Heart right ventricle (tissue), 16 donors: Measurements from ENCODE around the gene RAD51C. TPM values are rescaled to one million over a fixed set of nuclear protein-coding genes. Genes with fewer than 3 reads are reported as not detected.
"Not testable (repeated sequence)": the region's sequence is repeated elsewhere in the genome, so short reads cannot be mapped to it uniquely, and the experiment has no call there.

Experiments used
- ATAC-seq, 8 donors: fragments of 200-7000 bp; cut with Tn5 transposase; one replicate each; pipeline ENCODE4 v1.9.1; 2020; ENCODE audit warnings: mild to moderate bottlenecking in 8 of 8, moderate library complexity in 8 of 8, moderate number of reproducible peaks in 1 of 8
- DNase-seq, 2 donors: peaks; one replicate each; pipeline ENCODE4 v3.0.0-alpha.2; 2020
- H3K27ac ChIP-seq, 10 donors: fragments of 200-600 bp; sonication (generic) in 2 of 10; one replicate each; pipeline versions ENCODE4 v1.5.0 to v1.8.0; 2020 to 2022; ENCODE audit warnings: mild to moderate bottlenecking in 3 of 10
- H3K27me3 ChIP-seq, 7 donors: fragments of 200-600 bp; one replicate each; pipeline ENCODE4 v1.8.0; 2021 to 2022; ENCODE audit warnings: mild to moderate bottlenecking in 2 of 7
- H3K36me3 ChIP-seq, 9 donors: fragments of 200-600 bp; sonication (generic) in 1 of 9; one replicate each; pipeline versions ENCODE4 v1.5.0 to v1.8.0; 2020 to 2022; ENCODE audit warnings: mild to moderate bottlenecking in 2 of 9
- H3K4me1 ChIP-seq, 9 donors: fragments of 200-600 bp; sonication (generic) in 1 of 9; one replicate each; pipeline versions ENCODE4 v1.5.0 to v1.8.0; 2020 to 2022; ENCODE audit warnings: mild to moderate bottlenecking in 4 of 9
- H3K4me3 ChIP-seq, 10 donors: fragments of 200-600 bp; sonication (generic) in 2 of 10; one replicate each; pipeline versions ENCODE4 v1.5.0 to v1.8.0; 2020 to 2022; ENCODE audit warnings: mild to moderate bottlenecking in 7 of 10, moderate library complexity in 2 of 10
- H3K9me3 ChIP-seq, 11 donors: fragments of 200-600 bp in 10 of 11; sonication (generic) in 2 of 11; one replicate each; pipeline versions ENCODE4 v1.5.0 to v1.8.0; 2013 to 2022; ENCODE audit warnings: mild to moderate bottlenecking in 2 of 11, control low read depth in 1 of 11, moderate library complexity in 1 of 11
- WGBS, 2 donors: extraction: QIAGEN DNeasy Blood & Tissue Kit; methylation state at CpG; one replicate each; pipeline ENCODE4 v1.1.7; 2013; ENCODE audit warnings: inconsistent platforms in 1 of 2; 5-methylcytosine and 5-hydroxymethylcytosine counted together
- intact Hi-C, 10 donors: fragments of 100-400 bp; cut with DNase I; formaldehyde crosslinking; loops; one replicate each; pipeline versions ENCODE4 v1.11.1 to v1.14.2; 2022
- polyA plus RNA-seq, 2 donors: library from polyadenylated mRNA; stranded (reverse); fragments of 200-250 nt; gene quantifications; one replicate each; pipeline ENCODE4 v1.2.3, GENCODE V29; 2013
- total RNA-seq, 10 donors: library from RNA; stranded (reverse); fragmentation: NEBNext Ultra II Directional in 3 of 10; extraction: Animal tissue kit (Norgen Biotek cat#: 25700) in 3 of 10; gene quantifications; one replicate each; pipeline versions ENCODE4 v1.2.1 to v1.2.4, GENCODE V29; 2021 to 2023
- TF ChIP-seq, protein P1 (sequence below), 9 donors: fragments of 200-600 bp; sonication (generic) in 2 of 9; IDR thresholded peaks; one replicate each; pipeline versions ENCODE4 v1.5.0 to v1.8.0; 2021 to 2022; ENCODE audit warnings: antibody characterized with exemption in 9 of 9, mild to moderate bottlenecking in 5 of 9, moderate library complexity in 1 of 9
- donor health status: Arrhythmogenic right ventricular cardiomyopathy.
- donor health status: ischemic (EF 13 %, LVEDD 7.1; RV severe dilation, severe dysfunction).
- donor health status: healthy with polysubstance abuse.
- donor health status: DM: no; HTN: yes; CAD: no.
- donor health status: DM: no; HTN: no; CAD: no.
- donor health status: ischemic (EF 25% LVEDD 6.9; RV normal size, moderate dysfunction).
- donor health status: ischemic (EF 25% LVEDD 5.7; RV mildly dilated, moderate dysfunction).
- donor health status: healthy.
- donor health status: DM: yes; HTN: yes; CAD: no.
- donor health status: Ischemic cardiomyopathy.
- donor health status: ischemic (EF 35%, LVEDD 5.7; RV mildly dilated, moderate dysfunction).
- donor health status: nonischemic (EF 11% LVEDD 7.7; RV severe dilation, severe dysfunction).
- donor health status: DM: yes; HTN: yes; CAD: no.
- donor health status: PGD.
- donor health status: ischemic (EF 29% LVEDD 5.4; RV normal size, mild dysfunction).
- donor health status: nonischemic (EF 23%, LVEDD 6.1; RV moderate dilation, normal function).

The RAD51C gene
- total and polyA plus RNA-seq, 12 donors = 19.4 to 40.7 (median 36.2) TPM

DNA sequence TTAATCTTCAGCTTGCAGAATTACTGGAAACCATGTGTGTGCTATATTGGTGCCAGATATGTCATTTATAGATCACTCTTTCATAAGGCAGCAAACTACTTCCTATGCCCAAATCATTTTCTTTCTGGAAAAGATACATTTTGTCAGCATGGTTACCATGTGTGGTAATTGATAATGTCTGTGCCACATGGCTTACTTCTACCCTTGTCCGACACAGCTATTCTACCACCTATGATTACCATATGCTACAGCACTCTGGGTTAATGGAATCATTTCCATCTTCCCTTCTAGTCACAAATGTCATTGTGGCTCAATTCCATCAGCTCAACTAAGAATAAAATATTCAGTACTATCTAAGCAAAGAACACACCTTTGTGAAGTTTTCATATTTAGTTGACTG, 55.3 kb downstream of the RAD51C start:
- no peak overlapping the region for H3K4me3 ChIP-seq
- H3K27ac ChIP-seq = no peak overlapping the region
- 93 to 94% methylated on average over 1 of the region's 1 CpG for WGBS, 2 donors
- intact Hi-C loops = no loop called here
- H3K27me3 ChIP-seq = peaks cover 0 to 2% (median 0%) of the 10 kb centered on the region in 7 donors
- ATAC-seq (no peak), DNase-seq (no peak)
- no peaks in the 10 kb centered on the region for H3K9me3 ChIP-seq
- no peaks in the 10 kb centered on the region for H3K36me3 ChIP-seq
- TF ChIP-seq, protein P1, sequence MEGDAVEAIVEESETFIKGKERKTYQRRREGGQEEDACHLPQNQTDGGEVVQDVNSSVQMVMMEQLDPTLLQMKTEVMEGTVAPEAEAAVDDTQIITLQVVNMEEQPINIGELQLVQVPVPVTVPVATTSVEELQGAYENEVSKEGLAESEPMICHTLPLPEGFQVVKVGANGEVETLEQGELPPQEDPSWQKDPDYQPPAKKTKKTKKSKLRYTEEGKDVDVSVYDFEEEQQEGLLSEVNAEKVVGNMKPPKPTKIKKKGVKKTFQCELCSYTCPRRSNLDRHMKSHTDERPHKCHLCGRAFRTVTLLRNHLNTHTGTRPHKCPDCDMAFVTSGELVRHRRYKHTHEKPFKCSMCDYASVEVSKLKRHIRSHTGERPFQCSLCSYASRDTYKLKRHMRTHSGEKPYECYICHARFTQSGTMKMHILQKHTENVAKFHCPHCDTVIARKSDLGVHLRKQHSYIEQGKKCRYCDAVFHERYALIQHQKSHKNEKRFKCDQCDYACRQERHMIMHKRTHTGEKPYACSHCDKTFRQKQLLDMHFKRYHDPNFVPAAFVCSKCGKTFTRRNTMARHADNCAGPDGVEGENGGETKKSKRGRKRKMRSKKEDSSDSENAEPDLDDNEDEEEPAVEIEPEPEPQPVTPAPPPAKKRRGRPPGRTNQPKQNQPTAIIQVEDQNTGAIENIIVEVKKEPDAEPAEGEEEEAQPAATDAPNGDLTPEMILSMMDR (IDR thresholded peaks at IDR 0.05) = no peak
- no peaks in the 10 kb centered on the region for H3K4me1 ChIP-seq

DNA sequence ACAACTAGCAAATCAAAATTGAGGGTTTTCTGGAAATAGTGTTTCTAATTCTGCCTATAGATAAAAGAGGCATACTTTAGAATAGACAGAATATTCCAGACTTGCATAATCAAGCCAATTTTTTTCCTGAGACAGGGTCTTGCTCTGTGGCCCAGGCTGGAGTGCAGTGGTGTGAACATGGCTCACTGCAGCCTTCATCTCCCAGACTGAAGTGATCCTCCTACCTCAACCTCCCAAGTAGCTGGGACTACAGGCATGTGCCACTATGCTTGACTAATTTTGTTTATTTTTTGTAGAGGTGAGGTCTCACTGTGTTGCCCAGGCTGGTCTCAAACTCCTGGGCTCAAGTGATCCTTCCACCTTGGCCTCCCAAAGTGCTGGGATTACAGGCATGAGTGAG, 57.2 kb downstream of the RAD51C start:
- intact Hi-C loops, H3K9me3 ChIP-seq, H3K36me3 ChIP-seq, DNase-seq, ATAC-seq, H3K4me1 ChIP-seq, H3K27ac ChIP-seq, H3K4me3 ChIP-seq: not testable (repeated sequence)
- H3K27me3 ChIP-seq = peaks cover 0 to 20% (median 0%) of the 10 kb centered on the region in 7 donors

DNA sequence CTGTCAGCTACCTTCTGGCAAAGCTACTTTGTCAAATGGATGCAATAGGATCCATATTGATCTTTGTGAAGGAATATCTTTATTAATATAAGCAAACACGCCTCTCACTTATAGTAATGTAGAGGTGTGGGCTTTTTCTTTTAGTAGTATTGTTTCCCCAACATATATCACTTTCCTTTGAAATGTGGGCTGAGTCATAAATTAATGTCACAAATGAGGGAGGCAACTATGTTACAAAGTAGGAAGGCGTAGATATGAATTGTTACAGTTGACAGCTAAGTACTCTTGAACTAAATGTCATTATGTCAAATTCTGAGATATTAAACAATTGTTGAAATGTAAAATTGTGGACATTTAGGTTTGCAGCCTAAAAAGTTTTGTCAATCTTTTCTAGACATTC, 60.6 kb downstream of the RAD51C start:
- no peak for ATAC-seq
- Histone ChIP-seq H3K9me3 (no peaks in the 10 kb centered on the region), H3K4me1 (peaks cover 0 to 19% (median 16%) of the 10 kb centered on the region in 9 donors), H3K27ac (no peak overlapping the region), H3K36me3 (no peaks in the 10 kb centered on the region), H3K27me3 (peaks cover 0 to 54% (median 21%) of the 10 kb centered on the region in 7 donors), H3K4me3 (no peak overlapping the region)
- intact Hi-C loops = no loop called here
- TF ChIP-seq, protein P1 (IDR thresholded peaks at IDR 0.05) = no peak
- WGBS, 2 donors = 70 to 73% methylated on average over 2 of the region's 2 CpGs
- no peak for DNase-seq

DNA sequence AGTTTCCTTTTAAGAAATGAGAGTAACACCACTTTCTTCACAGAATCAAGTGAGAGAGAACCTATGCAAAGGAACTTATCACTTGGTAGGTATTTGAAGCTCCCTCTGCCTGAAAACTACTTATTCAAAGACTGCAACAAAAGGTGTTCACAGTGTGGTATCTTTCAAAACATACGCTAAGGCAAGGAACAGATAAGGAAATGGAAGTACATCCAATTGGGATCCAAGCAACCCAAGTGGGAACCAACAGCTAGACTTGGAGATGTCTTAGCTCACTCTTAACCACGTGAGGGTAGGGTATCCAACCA, 62.8 kb downstream of the RAD51C start:
- intact Hi-C loops = no loop called here
- Histone ChIP-seq H3K4me1 (peaks cover 0 to 19% (median 16%) of the 10 kb centered on the region in 9 donors), H3K27me3 (peaks cover 0 to 76% (median 32%) of the 10 kb centered on the region in 7 donors), H3K36me3 (no peaks in the 10 kb centered on the region), H3K27ac (no peak overlapping the region), H3K4me3 (peak overlapping the region in 9 of 10 donors; percentile 24 to 65 (median 60)), H3K9me3 (no peaks in the 10 kb centered on the region)
- TF ChIP-seq, protein P1 (IDR thresholded peaks at IDR 0.05) = no peak
- whole genome bisulfite sequencing, 2 donors = 17 to 25% methylated on average over 2 of the region's 2 CpGs
- ATAC-seq (peak in 2 of 8 donors; percentile 16 to 31), DNase-seq (no peak)

DNA sequence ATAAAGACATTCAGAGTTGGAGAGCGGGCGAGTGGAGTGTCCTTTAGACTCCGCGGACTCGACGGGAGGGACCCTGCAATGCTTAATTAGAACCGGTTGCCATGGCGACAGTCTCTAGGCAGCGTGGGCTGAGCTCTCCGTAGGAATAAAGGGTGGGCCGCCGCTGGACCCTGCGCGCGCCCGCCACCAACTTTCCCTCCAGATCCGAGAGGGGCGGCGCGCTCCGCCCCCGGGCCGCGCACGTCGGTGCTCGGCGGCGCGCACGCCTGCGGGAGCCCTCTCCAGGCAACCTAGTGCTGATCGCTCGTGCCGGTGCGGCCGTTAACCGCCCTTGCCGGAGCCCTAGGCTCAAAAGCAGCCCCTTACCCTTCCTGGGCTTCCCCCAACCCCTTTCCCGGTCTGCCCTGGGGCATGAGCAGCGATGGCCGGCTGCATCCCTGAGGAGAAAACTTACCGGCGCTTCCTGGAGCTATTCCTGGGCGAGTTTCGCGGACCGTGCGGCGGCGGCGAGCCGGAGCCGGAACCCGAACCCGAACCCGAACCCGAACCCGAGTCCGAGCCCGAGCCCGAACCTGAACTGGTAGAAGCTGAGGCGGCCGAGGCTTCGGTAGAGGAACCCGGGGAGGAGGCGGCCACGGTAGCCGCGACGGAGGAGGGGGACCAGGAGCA, 63.3 kb downstream of the RAD51C start, which contains the start of gene PPM1E:
Gene PPM1E, plus strand, starts transcription at position 278 of the 669 bp plus-strand sequence.
- DNase-seq (peak; percentile 21 to 34), ATAC-seq (peak; percentile 75 to 93 (median 86))
- Histone ChIP-seq H3K36me3 (no peaks in the 10 kb centered on the region), H3K9me3 (no peaks in the 10 kb centered on the region), H3K4me1 (peaks cover 0 to 19% (median 16%) of the 10 kb centered on the region in 9 donors), H3K27me3 (peaks cover 0 to 81% (median 32%) of the 10 kb centered on the region in 7 donors), H3K27ac (no peak within 1 kb of the TSS), H3K4me3 (peak within 1 kb of the TSS; percentile 24 to 65 (median 58))
- 1% methylated on average over 70 to 71 of the region's 71 CpGs for WGBS, 2 donors
- intact Hi-C loops = no loop called here
- TF ChIP-seq, protein P1 (IDR thresholded peaks at IDR 0.05) = no peak
